Loucy (cell line): Measurements from ENCODE around the gene KCNIP3.

Source experiments
- H2AFZ ChIP-seq: fragments of 200-600 bp; sonication (generic); 2 replicates; pipeline ENCODE4 v1.6.0; 2016; ENCODE audit warnings: antibody characterized with exemption, mild to moderate bottlenecking, low read length, moderate library complexity
- H3F3A ChIP-seq: fragments of 200-600 bp; 2 replicates; pipeline ENCODE4 v1.6.0; 2016; ENCODE audit warnings: antibody characterized with exemption, low read depth, mild to moderate bottlenecking
- H3K27me3 ChIP-seq: fragments of 200-600 bp; sonication (generic); 2 replicates; pipeline ENCODE4 v1.6.1; 2014; ENCODE audit warnings: low read length, mild to moderate bottlenecking; ENCODE audit not compliant: insufficient read depth, poor library complexity, severe bottlenecking
- H3K36me3 ChIP-seq: fragments of 200-600 bp; sonication (generic); 2 replicates; pipeline ENCODE4 v1.6.1; 2016; ENCODE audit warnings: low read length; ENCODE audit not compliant: insufficient read depth
- H3K4me1 ChIP-seq: fragments of 200-600 bp; sonication (generic); 2 replicates; pipeline ENCODE4 v1.5.1; 2014; ENCODE audit warnings: low read length, mild to moderate bottlenecking; ENCODE audit not compliant: insufficient read depth, poor library complexity, severe bottlenecking
- H3K4me2 ChIP-seq: fragments of 200-600 bp; sonication (generic); 2 replicates; pipeline ENCODE4 v1.6.0; 2014; ENCODE audit warnings: antibody characterized with exemption, low read length, low read depth, mild to moderate bottlenecking; ENCODE audit not compliant: poor library complexity, severe bottlenecking
- H3K4me3 ChIP-seq: fragments of 200-600 bp; sonication (generic); 2 replicates; pipeline ENCODE4 v1.5.1; 2014; ENCODE audit warnings: low read length, mild to moderate bottlenecking, mixed read lengths; ENCODE audit not compliant: poor library complexity, severe bottlenecking
- H3K79me2 ChIP-seq: fragments of 200-600 bp; sonication (generic); 2 replicates; pipeline ENCODE4 v1.6.1; 2014; ENCODE audit warnings: low read length; ENCODE audit not compliant: insufficient read depth
- H3K9ac ChIP-seq: fragments of 200-600 bp; sonication (generic); 2 replicates; pipeline ENCODE4 v1.6.0; 2014; ENCODE audit warnings: mild to moderate bottlenecking, low read depth, low read length, moderate library complexity; ENCODE audit not compliant: poor library complexity, severe bottlenecking
- H3K9me2 ChIP-seq: fragments of 200-600 bp; sonication (generic); replicated peaks from 2 replicates; pipeline ENCODE4 v1.6.1; 2016; ENCODE audit warnings: low read depth, low read length, mixed read lengths
- H3K9me3 ChIP-seq: fragments of 200-600 bp; sonication (generic); 2 replicates; pipeline ENCODE4 v1.6.1; 2014; ENCODE audit warnings: mild to moderate bottlenecking, antibody characterized with exemption, low read length, low read depth; ENCODE audit not compliant: insufficient read depth
- H4K20me1 ChIP-seq: fragments of 200-600 bp; sonication (generic); 2 replicates; pipeline ENCODE4 v1.6.0; 2014; ENCODE audit warnings: antibody characterized with exemption, low read length, mild to moderate bottlenecking; ENCODE audit not compliant: insufficient read depth, poor library complexity, severe bottlenecking
- CTCF ChIP-seq: fragments of 200-600 bp; sonication (generic); conservative IDR thresholded peaks from 2 replicates; pipeline ENCODE4 v1.5.1; 2014; ENCODE audit warnings: mild to moderate bottlenecking, antibody characterized with exemption, low read length
- EZH2phosphoT487 ChIP-seq: fragments of 200-600 bp; IDR thresholded peaks from 2 replicates; pipeline ENCODE4 v1.6.1; 2018; ENCODE audit warnings: antibody characterized with exemption, mild to moderate bottlenecking, moderate library complexity, borderline replicate concordance

The KCNIP3 gene

GRCh38 chr2:95311815-95312542 lies 14.8 kb downstream of the KCNIP3 start:
- Histone ChIP-seq H3K9me2 (no peaks in the 10 kb centered on the region), H3K4me2 (no peak overlapping the region), H3K27me3 (no peaks in the 10 kb centered on the region), H4K20me1 (no peaks in the 10 kb centered on the region), H3K4me3 (no peak overlapping the region), H3K9ac (no peak overlapping the region), H3K4me1 (no peaks in the 10 kb centered on the region), H3K36me3 (no peaks in the 10 kb centered on the region), H3K9me3 (no peaks in the 10 kb centered on the region), H2AFZ (no peak overlapping the region), H3F3A (no peaks in the 10 kb centered on the region), H3K79me2 (no peaks in the 10 kb centered on the region)
- no peak for TF ChIP-seq EZH2phosphoT487

- H3K9ac ChIP-seq, result no peak overlapping the region
- H2AFZ ChIP-seq, result no peak overlapping the region
- H3F3A ChIP-seq, result no peaks in the 10 kb centered on the region
- H3K4me1 ChIP-seq, result no peaks in the 10 kb centered on the region
- TF ChIP-seq EZH2phosphoT487 (no peak), CTCF (no peak)
- H3K27me3 ChIP-seq, result no peaks in the 10 kb centered on the region
- no peaks in the 10 kb centered on the region for H3K9me3 ChIP-seq
- no peak overlapping the region for H3K4me2 ChIP-seq
- no peaks in the 10 kb centered on the region for H3K79me2 ChIP-seq
- no peaks in the 10 kb centered on the region for H3K36me3 ChIP-seq
- no peaks in the 10 kb centered on the region for H3K9me2 ChIP-seq
- no peak overlapping the region for H3K4me3 ChIP-seq
- no peaks in the 10 kb centered on the region for H4K20me1 ChIP-seq
Measured at GRCh38 chr2:95312543-95313201, 15.5 kb downstream of the KCNIP3 start.

- Histone ChIP-seq H3K27me3 (no peaks in the 10 kb centered on the region), H3K9me2 (no peaks in the 10 kb centered on the region), H2AFZ (no peak overlapping the region), H3K4me1 (no peaks in the 10 kb centered on the region), H3K36me3 (no peaks in the 10 kb centered on the region), H3K4me2 (no peak overlapping the region), H3K9ac (no peak overlapping the region), H3K4me3 (no peak overlapping the region), H3K79me2 (no peaks in the 10 kb centered on the region), H4K20me1 (no peaks in the 10 kb centered on the region), H3F3A (no peaks in the 10 kb centered on the region), H3K9me3 (no peaks in the 10 kb centered on the region)
- TF ChIP-seq EZH2phosphoT487, result no peak
Measured at GRCh38 chr2:95313296-95314131, 16.4 kb downstream of the KCNIP3 start.

GRCh38 chr2:95314598-95314963 lies 17.4 kb downstream of the KCNIP3 start:
- Histone ChIP-seq H2AFZ (no peak overlapping the region), H3K4me2 (no peak overlapping the region), H3K4me1 (no peaks in the 10 kb centered on the region), H3K79me2 (no peaks in the 10 kb centered on the region), H3K9ac (no peak overlapping the region), H3K9me3 (no peaks in the 10 kb centered on the region), H3K4me3 (no peak overlapping the region), H3K9me2 (no peaks in the 10 kb centered on the region), H3K36me3 (no peaks in the 10 kb centered on the region), H3K27me3 (no peaks in the 10 kb centered on the region), H3F3A (no peaks in the 10 kb centered on the region), H4K20me1 (no peaks in the 10 kb centered on the region)
- TF ChIP-seq EZH2phosphoT487 (no peak), CTCF (no peak)
